ENCODE data around the gene OSM.

Gene OSM

GRCh38 chr22:30247974-30248373, 18.7 kb downstream of the OSM start:
- H3K27ac ChIP-seq, result no peak overlapping the region

GRCh38 chr22:30247561-30247960, 19.1 kb downstream of the OSM start:
- Histone ChIP-seq H3K4me1 (ENCODE audit: control insufficient read depth in 1 of 2, insufficient read depth in 1 of 2, low read depth in 1 of 2, low read length in 1 of 2) (peaks cover 59% of the 10 kb centered on the region in 2 experiments), H3K9me3 (no peaks in the 10 kb centered on the region), H3K36me3 (no peaks in the 10 kb centered on the region), H3K27me3 (peaks cover 47% of the 10 kb centered on the region), H3K27ac (no peak overlapping the region), H3K4me3 (ENCODE audit: low read depth in 1 of 2, low read length in 1 of 2) (peak overlapping the region in 1 of 2 experiments; percentile 66)
- TF ChIP-seq CTCF (IDR thresholded peaks at IDR 0.05), result no peak

More at GRCh38 chr22:30247974-30248373, 18.7 kb downstream of the OSM start:
- Histone ChIP-seq H3K27me3 (peaks cover 47% of the 10 kb centered on the region), H3K36me3 (no peaks in the 10 kb centered on the region), H3K4me3 (ENCODE audit: low read depth in 1 of 2, low read length in 1 of 2) (peak overlapping the region in 1 of 2 experiments; percentile 66), H3K4me1 (ENCODE audit: control insufficient read depth in 1 of 2, insufficient read depth in 1 of 2, low read depth in 1 of 2, low read length in 1 of 2) (peaks cover 63 to 64% of the 10 kb centered on the region in 2 experiments), H3K9me3 (no peaks in the 10 kb centered on the region)
- TF ChIP-seq CTCF (IDR thresholded peaks at IDR 0.05), result no peak

- H3K9me3 ChIP-seq, result no peaks in the 10 kb centered on the region
- peaks cover 47% of the 10 kb centered on the region for H3K27me3 ChIP-seq
- H3K4me1 ChIP-seq (ENCODE audit: control insufficient read depth in 1 of 2, insufficient read depth in 1 of 2, low read depth in 1 of 2, low read length in 1 of 2), result peaks cover 53% of the 10 kb centered on the region in 2 experiments
- H3K4me3 ChIP-seq (ENCODE audit: low read depth in 1 of 2, low read length in 1 of 2), result peak overlapping the region; percentile 63 to 66
- H3K27ac ChIP-seq, result no peak overlapping the region
- TF ChIP-seq CTCF (IDR thresholded peaks at IDR 0.05), result peak; percentile 1
- no peaks in the 10 kb centered on the region for H3K36me3 ChIP-seq
Observed at GRCh38 chr22:30246814-30247376, 19.8 kb downstream of the OSM start.

- Histone ChIP-seq H3K27ac (no peak within 1 kb of the TSS), H3K4me3 (ENCODE audit: low read depth in 1 of 2, low read length in 1 of 2) (peak within 1 kb of the TSS; percentile 63 to 66), H3K9me3 (no peaks in the 10 kb centered on the region), H3K4me1 (ENCODE audit: control insufficient read depth in 1 of 2, insufficient read depth in 1 of 2, low read depth in 1 of 2, low read length in 1 of 2) (peaks cover 46% of the 10 kb centered on the region in 2 experiments), H3K27me3 (peaks cover 47% of the 10 kb centered on the region), H3K36me3 (no peaks in the 10 kb centered on the region)
- peak; percentile 21 for TF ChIP-seq CTCF (IDR thresholded peaks at IDR 0.05)
Observed at GRCh38 chr22:30245985-30246813, 20.5 kb downstream of the OSM start, which contains the start of gene LIF. TSS of gene LIF (minus strand) at chr22:30246759. CDS start at chr22:30246695, 64 bp downstream.

GRCh38 chr22:30245181-30245984, 21.3 kb downstream of the OSM start:
- H3K27me3 ChIP-seq, result peaks cover 47% of the 10 kb centered on the region
- H3K4me1 ChIP-seq (ENCODE audit: control insufficient read depth in 1 of 2, insufficient read depth in 1 of 2, low read depth in 1 of 2, low read length in 1 of 2), result peaks cover 38 to 40% of the 10 kb centered on the region in 2 experiments
- peak overlapping the region; percentile 63 to 66 for H3K4me3 ChIP-seq (ENCODE audit: low read depth in 1 of 2, low read length in 1 of 2)
- no peaks in the 10 kb centered on the region for H3K36me3 ChIP-seq
- no peaks in the 10 kb centered on the region for H3K9me3 ChIP-seq
- TF ChIP-seq CTCF (IDR thresholded peaks at IDR 0.05), result no peak
- no peak overlapping the region for H3K27ac ChIP-seq
